CD4-positive, alpha-beta T cell treated with Interleukin-2 at 100 ng/mL for 4 hours (primary cell): ENCODE data around the gene IRGQ.
A peak's percentile ranks its signal among the peaks of the same experiment; 100 is the strongest.

Source experiments
- DNase-seq: peaks from one replicate; pipeline ENCODE4 v3.0.0-alpha.2; 2020; ENCODE audit warnings: low spot score

IRGQ gene

GRCh38 chr19:43540381-43540780 is 55.6 kb downstream of the IRGQ start:
- DNase-seq = no peak

GRCh38 chr19:43538922-43539321 is 57.0 kb downstream of the IRGQ start:
- DNase-seq = no peak

- peak; percentile 22 for DNase-seq
These were observed 60.8 kb downstream of the IRGQ start for GRCh38 chr19:43534816-43535761.
